GM19463 (cell line): ENCODE measurements around the gene LUZP2.
A peak's percentile ranks its signal among the peaks of the same experiment; 100 is the strongest.

Source experiments
- ATAC-seq: cut with Tn5 transposase; IDR thresholded peaks from one replicate; pipeline ENCODE4 v1.9.1; 2021; ENCODE audit warnings: mild to moderate bottlenecking, moderate library complexity; ENCODE audit not compliant: unreplicated experiment

Gene LUZP2

GRCh38 chr11:24560324-24560723 lies 63.5 kb downstream of the LUZP2 start:
- no peak for ATAC-seq

DNA sequence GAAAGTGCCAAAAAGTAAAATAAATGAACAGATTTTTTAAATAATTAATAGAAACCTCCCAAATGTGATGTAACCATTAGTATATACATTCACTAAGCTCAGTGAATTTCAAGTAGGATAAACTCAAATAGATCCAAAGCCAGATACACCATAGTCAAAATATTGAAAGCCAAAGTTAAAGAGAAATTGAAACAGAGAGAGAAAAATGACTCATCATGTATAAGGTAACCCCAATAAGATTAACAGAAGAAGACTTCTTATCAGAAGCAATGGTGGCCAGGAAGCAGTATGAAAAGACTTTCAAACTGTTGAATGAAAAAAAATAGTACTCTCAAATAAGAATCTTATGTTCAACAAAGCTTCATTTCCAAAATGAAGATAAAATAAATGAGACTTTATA lies 70.5 kb downstream of the LUZP2 start:
- ATAC-seq: peak; percentile 75

DNA sequence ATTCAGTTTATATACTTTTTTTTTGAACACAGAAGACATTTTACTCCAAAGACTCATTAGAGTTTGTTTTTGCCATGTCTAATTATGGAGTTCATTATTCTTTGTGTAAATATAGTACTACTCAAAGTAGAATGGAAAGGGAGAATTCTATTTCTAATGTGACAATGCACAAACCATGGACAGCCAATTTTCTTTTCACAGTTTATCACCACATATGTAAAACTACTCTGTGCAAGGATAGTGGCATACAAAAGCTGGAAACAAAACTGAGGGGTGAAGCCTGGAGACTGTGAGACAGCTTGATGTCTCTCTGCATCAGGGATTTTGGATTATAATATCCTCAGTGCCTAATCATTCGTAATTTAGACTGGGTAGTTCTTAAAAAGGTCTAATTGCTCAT lies 75.5 kb downstream of the LUZP2 start:
- no peak for ATAC-seq

DNA sequence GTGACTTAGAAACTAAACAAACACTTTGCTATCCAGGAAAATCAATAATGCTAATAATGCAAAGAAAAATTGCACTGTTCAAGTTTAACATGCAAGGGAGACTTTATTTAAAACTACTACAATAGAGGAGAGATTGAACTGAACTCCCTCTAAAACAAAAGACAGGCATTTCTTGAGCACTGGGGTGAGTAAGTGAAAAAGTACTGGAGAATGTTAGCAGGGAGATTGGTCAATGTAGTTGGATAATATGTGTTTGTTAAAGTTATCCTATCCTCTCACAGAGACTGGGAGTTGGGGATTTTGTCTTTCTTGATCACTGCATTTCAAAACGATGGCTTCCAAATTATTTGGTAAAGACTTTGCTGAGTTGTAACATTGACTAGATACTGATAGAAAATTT lies 77.6 kb downstream of the LUZP2 start:
- ATAC-seq: no peak

GRCh38 chr11:24575392-24575791 lies 78.5 kb downstream of the LUZP2 start:
- ATAC-seq: no peak

GRCh38 chr11:24585192-24585591 lies 88.3 kb downstream of the LUZP2 start:
- no peak for ATAC-seq

DNA sequence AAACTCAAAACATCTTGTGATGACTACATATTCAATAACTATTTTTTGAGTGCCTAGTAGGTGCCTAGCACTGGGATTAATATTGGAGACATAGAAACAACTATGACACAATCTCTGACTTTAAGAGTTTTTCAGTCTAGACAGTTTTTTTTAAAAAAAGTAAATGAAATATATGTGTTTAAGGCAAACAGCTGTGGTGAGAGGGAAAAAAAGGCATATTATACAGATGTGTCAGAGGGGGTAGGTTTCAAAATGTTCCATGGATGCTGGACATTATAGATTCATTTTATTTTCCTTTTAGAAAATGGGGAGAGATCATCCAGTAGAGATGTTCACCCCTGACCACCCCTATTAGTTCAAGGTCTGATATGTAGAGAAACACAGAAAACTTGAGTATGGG lies 90.8 kb downstream of the LUZP2 start:
- no peak for ATAC-seq

DNA sequence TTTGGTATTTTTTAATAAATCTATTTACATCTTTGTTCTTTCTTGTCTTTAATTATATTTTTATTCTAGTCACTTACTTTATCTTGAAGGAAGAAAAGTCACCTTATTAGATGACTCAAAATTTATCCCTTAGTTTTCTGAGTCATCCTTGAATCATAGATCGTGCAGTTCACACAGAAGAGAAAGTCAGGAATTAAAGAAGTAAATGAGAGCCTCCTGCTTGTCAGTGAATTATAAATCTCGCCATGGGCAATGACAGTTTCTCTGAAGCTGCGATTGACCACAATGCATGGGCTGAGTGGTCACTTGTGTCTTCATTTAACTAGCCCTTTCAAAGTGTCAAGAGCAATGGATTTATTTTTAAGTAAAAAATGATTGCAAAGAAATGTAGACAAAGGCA lies 91.2 kb downstream of the LUZP2 start:
- ATAC-seq: no peak

DNA sequence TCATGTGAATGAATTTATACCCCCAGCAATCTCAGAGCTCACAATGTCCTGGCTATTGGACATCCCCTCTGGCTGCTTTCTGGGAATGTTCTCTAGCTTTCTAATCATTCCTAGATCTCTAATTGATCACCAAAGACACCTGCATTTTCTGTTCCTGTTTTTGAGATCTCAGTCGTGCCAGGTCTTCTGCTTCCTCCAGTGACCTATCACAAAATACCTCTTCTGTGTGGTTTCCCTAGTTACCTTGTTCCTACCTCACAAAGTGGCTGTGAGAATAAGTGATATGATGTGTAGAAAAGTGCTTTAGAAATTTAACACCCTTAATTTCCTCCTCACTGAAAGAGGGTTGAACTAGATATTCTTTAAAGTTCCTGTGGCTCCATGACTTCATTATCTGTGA lies 92.2 kb downstream of the LUZP2 start:
- ATAC-seq: peak; percentile 61

- no peak for ATAC-seq
These were observed 94.4 kb downstream of the LUZP2 start for GRCh38 chr11:24591283-24591682.

DNA sequence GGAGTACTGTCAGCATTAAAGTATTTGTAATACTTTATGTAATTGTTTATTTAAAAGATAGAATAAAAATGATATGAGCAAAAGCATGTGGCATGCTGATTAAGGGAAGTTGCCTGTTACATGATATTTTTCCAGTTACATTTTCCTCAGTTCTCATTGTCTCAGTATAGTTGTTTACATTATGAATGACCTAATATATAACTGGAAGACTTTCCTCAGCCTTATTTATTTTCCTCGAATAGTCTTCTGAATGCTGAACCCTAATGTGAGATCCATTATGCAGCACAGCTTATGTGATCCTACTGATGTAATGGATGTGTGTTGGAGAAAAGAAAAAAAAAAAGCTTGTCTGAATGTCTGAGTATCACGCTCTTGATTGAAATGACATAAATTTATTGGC lies 95.5 kb downstream of the LUZP2 start:
- ATAC-seq: no peak

DNA sequence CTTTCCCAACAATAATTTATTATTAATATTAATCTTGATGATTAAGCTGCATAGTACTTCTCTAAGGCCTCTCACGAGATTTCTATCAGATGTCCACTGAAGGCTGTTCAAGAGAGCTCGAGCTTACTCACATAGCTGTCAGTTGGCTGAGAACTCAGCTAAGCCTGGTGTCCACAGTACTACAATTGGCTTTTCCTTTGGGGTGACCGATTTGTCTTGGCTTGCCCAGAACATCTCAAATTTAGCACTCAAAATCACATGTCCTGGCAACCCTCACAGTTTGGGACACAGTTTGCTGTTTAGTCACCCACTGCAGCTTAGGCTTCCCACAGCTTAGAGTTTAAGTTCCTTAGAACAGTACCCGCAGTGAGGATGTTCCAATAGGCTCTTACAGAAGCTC lies 96.5 kb downstream of the LUZP2 start:
- no peak for ATAC-seq

DNA sequence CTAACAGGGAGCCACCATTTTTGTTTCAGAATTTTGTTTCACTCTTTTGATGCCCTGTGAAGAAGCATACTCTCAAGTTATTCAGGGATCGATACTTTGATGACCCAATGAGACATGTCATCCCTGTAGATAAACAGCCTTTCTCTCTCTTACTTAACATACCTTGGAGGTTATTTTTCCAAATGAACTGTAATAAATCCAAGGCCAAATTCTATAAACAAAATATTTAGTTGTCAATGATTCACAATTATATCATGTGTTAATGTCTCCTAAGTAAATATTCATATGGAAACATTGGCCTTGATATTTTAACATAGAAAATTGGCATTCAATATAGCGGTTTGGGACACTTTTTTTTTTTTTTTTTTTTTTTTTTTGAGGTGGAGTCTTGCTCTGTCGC lies 97.5 kb downstream of the LUZP2 start:
- ATAC-seq: no peak

DNA sequence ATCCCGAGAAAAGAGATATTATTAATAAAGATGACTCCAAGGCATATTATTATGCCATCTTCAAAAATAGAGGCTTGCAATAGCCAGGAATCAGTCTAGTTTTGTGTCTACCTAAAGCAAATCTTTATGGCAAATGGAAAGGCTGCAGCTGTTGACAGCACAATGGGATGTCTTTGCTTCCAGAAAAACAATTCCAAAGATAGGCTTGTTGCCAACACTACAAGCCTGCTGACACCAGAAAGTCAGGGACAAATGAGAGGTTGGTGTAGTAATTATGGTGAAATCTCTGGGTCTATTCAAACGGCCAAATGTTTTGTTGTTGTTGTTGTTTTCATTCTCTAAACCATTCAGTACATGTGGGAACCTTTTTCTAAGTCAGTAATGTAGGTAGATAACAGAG lies 101.8 kb downstream of the LUZP2 start:
- ATAC-seq: no peak

DNA sequence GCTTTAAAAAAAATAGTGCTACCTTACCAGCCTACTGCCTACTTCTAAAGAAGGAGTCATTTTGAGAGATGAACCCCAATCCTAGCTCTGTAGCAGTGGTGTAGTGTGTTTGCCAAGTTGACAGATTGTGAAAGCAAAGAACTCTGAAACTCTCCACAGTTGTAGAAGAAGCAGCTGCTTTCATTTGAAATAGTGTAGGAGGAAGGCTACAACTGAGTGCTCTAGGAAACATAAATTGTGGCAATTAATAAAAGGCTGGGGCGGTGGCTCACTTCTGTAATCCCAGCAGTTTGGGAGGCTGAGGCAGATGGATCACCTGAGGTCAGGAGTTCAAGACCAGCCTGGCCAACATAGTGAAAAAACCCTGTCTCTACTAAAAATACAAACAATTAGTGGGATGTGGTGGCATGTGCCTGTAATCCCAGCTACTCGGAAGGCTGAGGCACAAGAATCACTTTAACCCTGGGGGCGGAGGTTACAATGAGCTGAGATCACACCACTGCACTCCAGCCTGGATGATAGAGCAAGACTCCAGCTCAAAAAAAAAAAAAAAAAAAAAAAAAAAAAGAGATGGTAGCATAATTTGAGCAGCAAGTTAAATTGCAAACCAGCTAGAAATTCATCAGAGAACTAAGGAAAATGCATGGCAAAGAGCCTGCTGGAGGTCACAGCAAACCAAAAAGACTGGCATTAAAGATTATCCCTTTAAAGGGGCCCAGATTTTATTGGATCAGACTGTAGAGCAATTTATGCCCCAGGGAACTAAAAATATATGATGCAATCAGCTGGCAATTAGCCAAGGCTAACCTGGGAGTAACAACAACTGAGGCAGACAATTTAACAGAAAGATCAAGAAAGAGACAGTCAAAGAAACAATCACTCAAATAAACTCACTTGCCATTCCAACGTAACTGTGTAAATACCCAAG lies 112.6 kb downstream of the LUZP2 start:
- ATAC-seq: no peak

DNA sequence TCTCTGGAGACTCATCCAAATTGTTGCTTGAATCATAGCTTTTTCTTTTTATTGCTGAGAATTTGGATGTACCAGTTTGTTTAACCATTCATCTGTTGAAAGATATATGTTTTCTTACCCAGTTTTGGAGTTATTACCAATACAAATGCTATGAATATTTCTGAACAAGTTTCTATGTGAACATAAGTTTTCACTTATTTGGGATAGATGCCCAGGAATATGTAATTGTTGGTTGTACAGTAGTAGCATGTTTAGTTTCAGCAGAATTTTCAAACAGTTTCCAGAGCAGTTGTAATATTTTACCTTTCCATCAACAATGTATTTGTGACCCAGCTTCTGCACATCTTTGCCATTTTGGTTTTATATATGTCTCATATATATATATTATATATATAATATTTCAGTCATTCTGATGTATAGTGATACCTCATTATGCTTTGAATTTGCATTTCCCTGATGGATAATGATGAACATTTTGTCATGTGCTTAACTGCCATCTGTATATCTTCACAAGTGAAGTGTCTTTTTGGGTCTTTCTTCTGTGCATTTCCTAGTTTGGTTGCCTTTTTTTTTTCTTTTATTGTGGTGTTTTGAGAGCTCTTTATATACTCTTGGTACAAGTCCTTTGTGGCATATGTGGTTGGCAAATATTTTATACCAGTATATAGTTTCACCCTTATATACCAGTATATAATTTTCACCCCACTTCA lies 118.8 kb downstream of the LUZP2 start:
- no peak for ATAC-seq

DNA sequence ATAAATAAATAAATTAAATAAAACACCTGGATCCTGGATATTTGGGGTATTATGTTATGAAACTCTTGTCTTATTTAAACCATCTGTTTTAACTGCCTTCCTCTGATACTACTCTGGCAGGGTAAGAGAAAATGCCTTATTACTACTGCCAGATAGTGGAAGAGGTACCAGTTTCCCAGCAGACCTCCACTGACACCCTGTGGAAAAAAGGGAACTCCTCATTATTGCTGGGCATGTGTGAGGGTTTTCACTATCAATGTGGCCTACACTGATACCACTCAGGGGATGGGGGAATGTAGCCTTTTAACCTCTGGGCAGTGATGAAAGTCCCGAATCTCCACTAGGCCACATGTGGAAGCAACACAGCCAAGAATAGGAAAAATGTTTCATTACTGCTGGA lies 121.0 kb downstream of the LUZP2 start:
- ATAC-seq: no peak

- no peak for ATAC-seq
These were observed 123.0 kb downstream of the LUZP2 start for GRCh38 chr11:24619900-24620299.

DNA sequence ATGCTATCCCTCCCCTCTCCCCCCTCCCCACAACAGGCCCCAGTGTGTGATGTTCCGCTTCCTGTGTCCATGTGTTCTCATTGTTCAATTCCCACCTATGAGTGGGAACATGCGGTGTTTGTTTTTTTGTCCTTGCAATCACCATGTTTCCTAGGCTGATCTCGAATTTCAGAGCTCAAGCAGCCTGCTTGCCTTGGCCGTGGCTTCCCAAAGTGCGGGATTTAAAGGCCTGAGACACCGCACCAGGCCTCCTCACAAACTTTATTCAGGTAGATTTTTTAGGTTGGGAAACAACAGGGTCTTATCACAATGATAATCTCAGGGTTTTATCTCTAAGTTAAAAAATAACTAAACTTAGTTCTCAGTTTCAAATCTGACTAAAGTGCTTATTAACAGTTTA lies 125.4 kb downstream of the LUZP2 start:
- ATAC-seq: no peak

- ATAC-seq: no peak
These were observed 126.3 kb downstream of the LUZP2 start for GRCh38 chr11:24623121-24623520.

GRCh38 chr11:24624432-24624831 lies 127.6 kb downstream of the LUZP2 start:
- no peak for ATAC-seq

- ATAC-seq: no peak
These were observed 129.1 kb downstream of the LUZP2 start for GRCh38 chr11:24625975-24626374.
